ENCODE results near the gene GCC2. TPM values are rescaled to one million over a fixed set of nuclear protein-coding genes. Genes with fewer than 3 reads are reported as not detected.

GCC2 gene
- total RNA-seq, 4 donors from 2014 or later, result 19.6 to 39.5 (median 21.8) TPM

DNA sequence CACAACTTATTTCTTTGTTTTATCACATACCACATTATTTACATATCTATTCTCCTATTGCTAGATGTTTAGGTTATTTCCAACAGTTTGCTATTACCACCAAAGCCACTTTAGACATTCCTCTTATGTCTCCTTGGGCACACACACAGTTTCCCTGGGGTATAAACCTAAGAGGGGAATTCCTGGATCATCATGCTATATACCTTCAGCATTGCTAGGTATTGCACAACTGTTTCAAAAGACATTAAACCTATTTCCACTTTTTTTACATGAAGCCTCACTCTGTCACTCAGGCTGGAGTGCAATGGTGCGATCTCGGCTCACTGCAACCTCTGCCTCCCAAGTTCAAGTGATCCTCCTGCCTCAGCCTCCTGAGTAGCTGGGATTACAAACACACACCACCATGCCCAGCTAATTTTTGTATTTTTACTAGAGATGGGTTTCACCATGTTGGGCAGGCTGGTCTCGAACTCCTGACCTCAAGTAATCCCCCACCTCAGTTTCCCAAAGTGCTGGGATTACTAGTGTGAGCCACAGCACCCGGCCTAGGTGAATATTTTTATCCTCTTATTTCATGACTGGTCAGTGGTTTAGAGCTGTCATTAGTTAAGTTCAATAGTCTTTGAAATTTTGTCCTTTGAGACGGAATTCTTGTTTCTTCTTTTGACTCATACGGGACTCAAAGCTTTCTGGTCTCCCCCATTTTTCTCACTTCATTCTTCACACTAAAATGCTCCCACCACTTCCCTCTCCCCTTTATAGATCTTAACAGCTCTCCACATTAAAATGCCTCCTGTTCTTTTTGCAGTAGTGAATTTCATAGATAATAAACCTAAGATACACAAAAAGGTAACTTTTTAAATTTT, 40.9 kb upstream of the GCC2 start:
- WGBS, 2 donors, result 83 to 90% methylated on average over 6 of the region's 6 CpGs
- no peak for TF ChIP-seq POLR2A (IDR thresholded peaks at IDR 0.05)
- DNase-seq (ENCODE audit: low spot score in 2 of 2), result no peak
- no peak overlapping the region for H3K4me3 ChIP-seq (ENCODE audit: low read depth, poor library complexity, severe bottlenecking)
- intact Hi-C loops (cut with DNase I; ENCODE audit: low total_unique reads), result no loop called here

GRCh38 chr2:108409768-108410167, 39.2 kb upstream of the GCC2 start:
- TF ChIP-seq POLR2A (IDR thresholded peaks at IDR 0.05), result no peak
- no peak for TF ChIP-seq CTCF (IDR thresholded peaks at IDR 0.05)
- WGBS, 2 donors, result 75 to 86% methylated on average over 1 of the region's 1 CpG
- intact Hi-C loops (cut with DNase I; ENCODE audit: low total_unique reads), result no loop called here
- no peak overlapping the region for H3K4me3 ChIP-seq (ENCODE audit: low read depth, poor library complexity, severe bottlenecking)
- DNase-seq (ENCODE audit: low spot score in 2 of 2), result no peak

DNA sequence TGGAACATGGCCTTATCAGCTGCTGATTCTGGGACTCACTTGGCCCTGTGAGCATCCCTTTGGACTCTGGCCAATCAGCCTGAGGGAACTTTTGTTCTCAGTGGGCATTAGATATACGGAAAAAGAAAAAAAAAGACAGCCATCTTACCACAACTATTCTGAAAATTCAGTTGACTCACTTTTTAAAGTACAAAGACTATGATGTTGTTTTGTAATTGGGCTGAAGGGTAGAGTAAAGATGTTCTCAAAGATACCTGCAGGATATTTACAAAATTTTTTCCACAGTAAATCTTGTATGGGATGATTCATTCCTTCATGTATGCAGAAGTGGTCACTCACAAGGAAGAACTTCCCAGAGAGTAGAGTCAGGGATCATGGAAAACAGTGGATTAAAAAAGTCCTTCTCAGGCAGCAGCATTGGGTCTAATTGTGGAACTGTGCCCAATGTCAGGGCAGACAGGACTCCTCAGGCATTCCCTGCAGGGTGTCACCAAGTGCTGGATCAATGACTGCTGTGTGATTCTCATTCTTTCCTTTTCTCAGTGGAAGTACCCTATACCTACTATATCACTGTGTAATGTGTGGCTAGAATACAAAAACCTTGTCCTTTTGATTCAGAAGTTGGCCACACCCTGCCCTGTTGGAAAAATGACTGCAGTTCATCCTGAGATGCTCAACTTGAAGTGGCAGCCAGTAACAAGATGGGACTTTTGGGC, 35.9 kb upstream of the GCC2 start:
- 17 to 29% methylated on average over 1 of the region's 1 CpG for WGBS, 2 donors
- no peak for DNase-seq (ENCODE audit: low spot score in 2 of 2)
- intact Hi-C loops (cut with DNase I; ENCODE audit: low total_unique reads), result no loop called here
- TF ChIP-seq CTCF (IDR thresholded peaks at IDR 0.05) (no peak), POLR2A (IDR thresholded peaks at IDR 0.05) (no peak)
- no peak overlapping the region for H3K4me3 ChIP-seq (ENCODE audit: low read depth, poor library complexity, severe bottlenecking)

GRCh38 chr2:108413711-108414095, 35.3 kb upstream of the GCC2 start:
- WGBS, 2 donors, result 86 to 88% methylated on average over 1 of the region's 1 CpG
- intact Hi-C loops (cut with DNase I; ENCODE audit: low total_unique reads), result no loop called here
- no peak for TF ChIP-seq POLR2A (IDR thresholded peaks at IDR 0.05)
- TF ChIP-seq CTCF (IDR thresholded peaks at IDR 0.05), result no peak
- H3K4me3 ChIP-seq (ENCODE audit: low read depth, poor library complexity, severe bottlenecking), result no peak overlapping the region
- DNase-seq (ENCODE audit: low spot score in 2 of 2), result no peak

- intact Hi-C loops (cut with DNase I; ENCODE audit: low total_unique reads), result no loop called here
- H3K4me3 ChIP-seq (ENCODE audit: low read depth, poor library complexity, severe bottlenecking), result no peak overlapping the region
- TF ChIP-seq POLR2A (IDR thresholded peaks at IDR 0.05) (no peak), CTCF (IDR thresholded peaks at IDR 0.05) (no peak)
- no peak for DNase-seq (ENCODE audit: low spot score in 2 of 2)
- 94 to 98% methylated on average over 3 of the region's 3 CpGs for WGBS, 2 donors
Measured at GRCh38 chr2:108414256-108414876, 34.6 kb upstream of the GCC2 start.

GRCh38 chr2:108414945-108415344, 34.1 kb upstream of the GCC2 start:
- no peak overlapping the region for H3K4me3 ChIP-seq (ENCODE audit: low read depth, poor library complexity, severe bottlenecking)
- intact Hi-C loops (cut with DNase I; ENCODE audit: low total_unique reads), result no loop called here
- no peak for TF ChIP-seq CTCF (IDR thresholded peaks at IDR 0.05)
- TF ChIP-seq POLR2A (IDR thresholded peaks at IDR 0.05), result no peak
- no peak for DNase-seq (ENCODE audit: low spot score in 2 of 2)
- 90 to 98% methylated on average over 2 of the region's 2 CpGs for WGBS, 2 donors
